GM12878 (cell line): ENCODE results near the gene USP36. TPM values are rescaled to one million over a fixed set of nuclear protein-coding genes. Genes with fewer than 3 reads are reported as not detected.

Experiments used
- ATAC-seq: fragments of 200-7000 bp; cut with Tn5 transposase; 3 replicates; pipeline ENCODE4 v1.9.1; 2020; ENCODE audit warnings: mild to moderate bottlenecking, moderate library complexity
- BruUV-seq: library from RNA; stranded (reverse); fragments of 400-500 nt; replicated peaks from 2 replicates; lab custom pipeline; 2021; lab: Mats Ljungman, UMichigan
- CTCF ChIA-PET: fragments of 300-600 bp; sonication (Branson Sonifier 250); formaldehyde crosslinking; extraction: SDS; loops from one replicate; lab custom pipeline; 2021; ENCODE audit warnings: inconsistent platforms; lab: Yijun Ruan, JAX
- POLR2A ChIA-PET: fragments of 350-600 bp; formaldehyde crosslinking; extraction: SDS; loops from one replicate; lab custom pipeline; 2021; ENCODE audit warnings: inconsistent platforms; lab: Charles Lee
- RAD21 ChIA-PET: fragments of 300-600 bp; sonication (Branson Sonifier 250); formaldehyde crosslinking; loops from one replicate; lab custom pipeline; 2023; ENCODE audit warnings: antibody characterized with exemption; ENCODE audit not compliant: unreplicated experiment; lab: Charles Lee
- SMC1A ChIA-PET: fragments of 300-600 bp; sonication (Branson Sonifier 250); formaldehyde crosslinking; loops from one replicate; lab custom pipeline; 2023; ENCODE audit not compliant: unreplicated experiment, uncharacterized antibody; lab: Charles Lee
- DNase-seq: peaks from one replicate; pipeline ENCODE4 v3.0.0-alpha.2; 2011; ENCODE audit warnings: low read depth, low spot score
- FAIRE-seq: peaks from 3 replicates; lab custom pipeline; 2011; peaks lifted over from hg19 to GRCh38; lab: Jason Lieb, UNC
- H2AFZ ChIP-seq: 2 replicates; pipeline ENCODE4 v1.6.0; 2011; ENCODE audit warnings: low read depth, low read length, control low read depth; ENCODE audit not compliant: control insufficient read depth
- H3K27ac ChIP-seq: 2 replicates; pipeline ENCODE4 v1.5.1; 2011; ENCODE audit warnings: control low read depth; ENCODE audit not compliant: control insufficient read depth, insufficient read depth
- H3K27me3 ChIP-seq, 2 experiments: replicated peaks in 1 of 2; 2 replicates each; pipeline versions ENCODE4 v1.6.0 to v1.6.1; 2011; ENCODE audit warnings: low read length in 1 of 2; ENCODE audit not compliant: control insufficient read depth in 2 of 2, insufficient read depth in 2 of 2
- H3K36me3 ChIP-seq, 2 experiments: 2 replicates each; pipeline ENCODE4 v1.5.1; 2011; ENCODE audit warnings: low read length in 1 of 2; ENCODE audit not compliant: control insufficient read depth in 2 of 2, insufficient read depth in 2 of 2
- H3K4me1 ChIP-seq: 2 replicates; pipeline ENCODE4 v1.6.1; 2011; ENCODE audit warnings: mild to moderate bottlenecking, low read length, moderate library complexity, mixed read lengths; ENCODE audit not compliant: control insufficient read depth, insufficient read depth
- H3K4me2 ChIP-seq: 2 replicates; pipeline ENCODE4 v1.6.0; 2011; ENCODE audit warnings: control low read depth; ENCODE audit not compliant: control insufficient read depth, insufficient read depth
- H3K4me3 ChIP-seq: fragments of 200-600 bp; sonication (generic); 2 replicates; pipeline ENCODE4 v1.5.1; 2016
- H3K79me2 ChIP-seq: 2 replicates; pipeline ENCODE4 v1.6.0; 2011; ENCODE audit warnings: low read length; ENCODE audit not compliant: control insufficient read depth, insufficient read depth
- H3K9ac ChIP-seq: 2 replicates; pipeline ENCODE4 v1.8.0; 2011; ENCODE audit warnings: low read length, control low read depth, mixed read lengths; ENCODE audit not compliant: control insufficient read depth, insufficient read depth
- H3K9me3 ChIP-seq: replicated peaks from 3 replicates; pipeline ENCODE4 v1.5.1; 2011; ENCODE audit warnings: mild to moderate bottlenecking, low read length; ENCODE audit not compliant: control insufficient read depth, insufficient read depth
- H4K20me1 ChIP-seq: 2 replicates; pipeline ENCODE4 v1.6.0; 2011; ENCODE audit not compliant: control insufficient read depth, insufficient read depth
- BHLHE40 ChIP-seq, 2 experiments: fragments of 450-650 bp in 1 of 2; IDR thresholded peaks; 2 replicates each; pipeline ENCODE4 v1.6.1; 2011 to 2017; ENCODE audit warnings: low read depth in 2 of 2, borderline replicate concordance in 1 of 2, improper control_type of control experiment in 1 of 2, low read length in 1 of 2, mild to moderate bottlenecking in 1 of 2
- GABPA ChIP-seq: IDR thresholded peaks from 2 replicates; pipeline ENCODE4 v1.6.1; 2014; ENCODE audit warnings: antibody characterized with exemption, low read depth, mild to moderate bottlenecking, inconsistent platforms
- MYB ChIP-seq: fragments of 150-350 bp; IDR thresholded peaks from 2 replicates; pipeline ENCODE4 v1.6.1; 2014; ENCODE audit warnings: mild to moderate bottlenecking, low read depth, low read length, borderline replicate concordance
- ZBTB40 ChIP-seq: fragments of 450-650 bp; IDR thresholded peaks from 2 replicates; pipeline ENCODE4 v1.6.1; 2016; ENCODE audit warnings: mild to moderate bottlenecking, moderate library complexity, borderline replicate concordance
- WGBS: methylation state at CpG from one replicate; pipeline ENCODE4 v1.1.6; 2016; ENCODE audit warnings: low lambda C conversion rate; ENCODE audit not compliant: insufficient replicate concordance, insufficient coverage; ENCODE audit errors: missing lambda C conversion rate; 5-methylcytosine and 5-hydroxymethylcytosine counted together
- in situ Hi-C: fragments of 300-500 bp; cut with MboI; formaldehyde crosslinking; loops from 9 replicates; pipeline ENCODE4 v1.14.3; 2018; ENCODE audit warnings: mixed read lengths
- intact Hi-C: fragments of 100-400 bp; cut with micrococcal nuclease; formaldehyde crosslinking; loops from one replicate; pipeline ENCODE4 v1.14.2; 2022; ENCODE audit not compliant: unreplicated experiment
- polyA plus RNA-seq, 11 experiments: library from polyadenylated mRNA; depleted of rRNA in 4 of 11; unstranded in 6 of 11; stranded (reverse) in 5 of 11; fragments of >200 nt; fragmentation: Nextera tagmentation in 4 of 11; fragmentation: Illumina TruSeq in 1 of 11; extraction: Ambion mirVana in 4 of 11; extraction: Trizol in 1 of 11; gene quantifications; 1 replicate in 1 of 11; 2 replicates in 10 of 11; pipeline versions ENCODE4 v1.2.1 to v1.2.3, GENCODE V29; 2011 to 2016; ENCODE audit warnings: inconsistent platforms in 2 of 11, missing spikeins in 2 of 11, low read depth in 1 of 11
- total RNA-seq, 4 experiments: library from RNA; depleted of rRNA in 3 of 4; stranded (reverse); fragments of >200 nt in 3 of 4; fragmentation: Illumina TruSeq in 1 of 4; extraction: Trizol in 1 of 4; gene quantifications; 2 replicates each; pipeline versions ENCODE4 v1.2.1 to v1.2.3, GENCODE V29; 2013 to 2021

The USP36 gene
- total and polyA plus RNA-seq, 10 of the 15 experiments (the other 5 are each of a cell fraction or from before 2014, with no cell fraction given), result 7.2 to 65.7 (median 33.6) TPM

GRCh38 chr17:78883533-78884131, 43.0 kb upstream of the USP36 start:
- peak in 1 of 2 experiments; percentile 46; a peak in 2 of 4 replicates for TF ChIP-seq BHLHE40 (IDR thresholded peaks at IDR 0.05; ENCODE audit: borderline replicate concordance in 1 of 2, low read depth in 2 of 2, low read length in 1 of 2)
- TF ChIP-seq MYB, result no peak
- Histone ChIP-seq H3K9ac (no peak overlapping the region), H3K4me1 (peaks cover 13% of the 10 kb centered on the region), H3K9me3 (no peaks in the 10 kb centered on the region), H3K27me3 (peaks cover 0 to 2% of the 10 kb centered on the region in 2 experiments; a peak in 2 of 4 replicates), H2AFZ (no peak overlapping the region; the same call in 1 of the 2 replicates), H3K79me2 (no peaks in the 10 kb centered on the region), H3K4me3 (no peak overlapping the region), H3K27ac (no peak overlapping the region), H3K4me2 (no peak overlapping the region), H4K20me1 (no peaks in the 10 kb centered on the region), H3K36me3 (no peaks in the 10 kb centered on the region)
- intact Hi-C loops (no loop called here), in situ Hi-C loops (no loop called here)
- FAIRE-seq (no peak), ATAC-seq (no peak), DNase-seq (no peak)
- RAD21 ChIA-PET, result no interaction called here
- CTCF ChIA-PET, result no interaction called here
- 23% methylated on average over 16 of the region's 24 CpGs for WGBS
- BruUV-seq, result no TSS peak
- SMC1A ChIA-PET, result no interaction called here
- POLR2A ChIA-PET, result no interaction called here

GRCh38 chr17:78883089-78883532, 42.5 kb upstream of the USP36 start:
- peak overlapping the region; percentile 67 for H2AFZ ChIP-seq

More at GRCh38 chr17:78883089-78883532, 42.5 kb upstream of the USP36 start:
- intact Hi-C loops, result no loop called here
- no peaks in the 10 kb centered on the region for H4K20me1 ChIP-seq
- no peak for FAIRE-seq
- TF ChIP-seq GABPA (peak; percentile 61; the same call in 1 of the 2 replicates), ZBTB40 (peak; percentile 43; the same call in 1 of the 2 replicates), BHLHE40 (IDR thresholded peaks at IDR 0.05; ENCODE audit: borderline replicate concordance in 1 of 2, low read depth in 2 of 2, low read length in 1 of 2) (no peak)
- TF ChIP-seq, all 136 proteins: peak for 2
- Histone ChIP-seq H3K4me2 (peak overlapping the region; percentile 15; the same call in 1 of the 2 replicates), H3K36me3 (no peaks in the 10 kb centered on the region), H3K9me3 (no peaks in the 10 kb centered on the region), H3K27me3 (peaks cover 0 to 2% of the 10 kb centered on the region in 2 experiments; a peak in 2 of 4 replicates), H3K4me1 (peaks cover 12% of the 10 kb centered on the region), H3K27ac (no peak overlapping the region), H3K79me2 (no peaks in the 10 kb centered on the region), H3K4me3 (no peak overlapping the region), H3K9ac (no peak overlapping the region)
- in situ Hi-C loops, result no loop called here
- ATAC-seq (peak; percentile 68), DNase-seq (no peak)
- ChIA-PET POLR2A (no interaction called here), SMC1A (no interaction called here), RAD21 (no interaction called here), CTCF (no interaction called here)
- no TSS peak for BruUV-seq
- WGBS, result 39% methylated on average over 10 of the region's 10 CpGs
